ENCODE results near the gene ERC2.

DNA sequence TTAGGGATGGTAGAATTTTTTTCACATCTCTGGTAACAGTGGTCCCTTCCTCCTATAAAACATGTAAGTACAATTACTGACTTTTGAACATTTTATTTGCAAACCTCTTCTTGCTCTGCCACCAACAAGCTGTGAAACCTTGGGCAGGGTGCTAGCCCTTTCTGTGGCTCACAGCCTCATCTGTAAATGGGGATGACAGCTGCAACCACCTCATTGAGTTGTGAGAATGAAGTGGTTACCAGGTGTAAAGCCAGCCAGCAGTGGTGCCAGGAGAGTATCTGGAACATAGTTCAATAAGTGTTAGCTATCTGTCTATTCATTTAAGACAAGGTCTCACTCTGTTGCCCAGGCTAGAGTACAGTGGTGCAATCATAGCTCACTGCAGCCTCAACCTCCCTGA lies 278.1 kb downstream of the ERC2 start:
- no peak for TF ChIP-seq YY1 (IDR thresholded peaks at IDR 0.05; ENCODE audit: low read depth)
- TF ChIP-seq TCF12 (IDR thresholded peaks at IDR 0.05; ENCODE audit: low read depth) = no peak
- TF ChIP-seq CREB1 (IDR thresholded peaks at IDR 0.05; ENCODE audit: low read depth) = no peak
- TF ChIP-seq TAF1 (IDR thresholded peaks at IDR 0.05; ENCODE audit: low read depth) = no peak
- no peak for TF ChIP-seq CEBPB (IDR thresholded peaks at IDR 0.05)
- TF ChIP-seq RAD21 (IDR thresholded peaks at IDR 0.05; ENCODE audit: low read depth) = no peak
- no peak for TF ChIP-seq EP300 (IDR thresholded peaks at IDR 0.05; ENCODE audit: borderline replicate concordance)
- TF ChIP-seq FOXM1 (IDR thresholded peaks at IDR 0.05; ENCODE audit: borderline replicate concordance, low read depth) = no peak
- TF ChIP-seq REST (IDR thresholded peaks at IDR 0.05; ENCODE audit: low read depth) = no peak
- TF ChIP-seq, protein P1, sequence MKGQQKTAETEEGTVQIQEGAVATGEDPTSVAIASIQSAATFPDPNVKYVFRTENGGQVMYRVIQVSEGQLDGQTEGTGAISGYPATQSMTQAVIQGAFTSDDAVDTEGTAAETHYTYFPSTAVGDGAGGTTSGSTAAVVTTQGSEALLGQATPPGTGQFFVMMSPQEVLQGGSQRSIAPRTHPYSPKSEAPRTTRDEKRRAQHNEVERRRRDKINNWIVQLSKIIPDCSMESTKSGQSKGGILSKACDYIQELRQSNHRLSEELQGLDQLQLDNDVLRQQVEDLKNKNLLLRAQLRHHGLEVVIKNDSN (IDR thresholded peaks at IDR 0.05) = no peak
- no peak for TF ChIP-seq TEAD4 (IDR thresholded peaks at IDR 0.05)
- TF ChIP-seq MAX (IDR thresholded peaks at IDR 0.05) = no peak

Measured in Ishikawa (cell line).